Thyroid gland (tissue), 4 donors: Measurements from ENCODE around the gene SLC2A9.

Experiments used
- POLR2A ChIP-seq, 2 donors: fragments of 450-650 bp; IDR thresholded peaks; one replicate each; pipeline ENCODE4 v1.6.1; 2017; ENCODE audit warnings: antibody characterized with exemption in 2 of 2, mild to moderate bottlenecking in 2 of 2, moderate library complexity in 1 of 2
- TF ChIP-seq, protein P1 (sequence below), 6 experiments: fragments of 200-600 bp in 3 of 6; fragments of 450-650 bp in 3 of 6; sonication (generic) in 3 of 6; IDR thresholded peaks; one replicate each; pipeline ENCODE4 v1.5.1; 2016 to 2019; ENCODE audit warnings: antibody characterized with exemption in 6 of 6, mild to moderate bottlenecking in 2 of 6, inconsistent platforms in 1 of 6, moderate library complexity in 1 of 6

DNA sequence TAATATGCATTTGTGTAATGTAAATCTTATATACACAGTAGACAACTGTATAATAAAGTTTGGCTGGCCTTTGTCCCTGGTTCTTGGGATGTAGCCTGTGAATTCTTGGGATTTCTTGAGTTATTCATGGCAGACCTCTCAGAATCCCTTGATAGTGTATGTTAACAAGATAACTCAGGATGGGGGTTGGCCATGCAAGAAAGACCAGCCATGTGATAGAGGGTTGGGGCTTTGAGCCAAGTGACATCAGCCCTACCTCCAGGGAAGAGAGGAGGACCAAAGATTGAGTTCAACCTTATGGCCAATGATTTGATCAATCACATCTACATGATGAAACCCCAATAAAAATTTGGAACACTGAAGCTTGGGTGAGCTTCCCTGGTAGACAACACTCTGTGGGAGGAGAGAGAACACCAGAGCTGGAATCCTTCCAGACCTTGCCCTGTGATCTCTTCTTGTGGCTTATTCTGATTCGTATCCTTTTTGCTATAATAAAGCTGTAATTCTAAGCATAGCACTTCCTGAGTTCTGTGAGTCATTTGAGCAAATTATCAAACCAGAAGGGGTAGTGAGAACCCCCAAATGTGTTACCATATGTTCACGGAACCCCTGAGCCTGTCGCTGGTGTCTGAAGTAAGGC is 11.3 kb downstream of the SLC2A9 start:
- TF ChIP-seq, protein P1, sequence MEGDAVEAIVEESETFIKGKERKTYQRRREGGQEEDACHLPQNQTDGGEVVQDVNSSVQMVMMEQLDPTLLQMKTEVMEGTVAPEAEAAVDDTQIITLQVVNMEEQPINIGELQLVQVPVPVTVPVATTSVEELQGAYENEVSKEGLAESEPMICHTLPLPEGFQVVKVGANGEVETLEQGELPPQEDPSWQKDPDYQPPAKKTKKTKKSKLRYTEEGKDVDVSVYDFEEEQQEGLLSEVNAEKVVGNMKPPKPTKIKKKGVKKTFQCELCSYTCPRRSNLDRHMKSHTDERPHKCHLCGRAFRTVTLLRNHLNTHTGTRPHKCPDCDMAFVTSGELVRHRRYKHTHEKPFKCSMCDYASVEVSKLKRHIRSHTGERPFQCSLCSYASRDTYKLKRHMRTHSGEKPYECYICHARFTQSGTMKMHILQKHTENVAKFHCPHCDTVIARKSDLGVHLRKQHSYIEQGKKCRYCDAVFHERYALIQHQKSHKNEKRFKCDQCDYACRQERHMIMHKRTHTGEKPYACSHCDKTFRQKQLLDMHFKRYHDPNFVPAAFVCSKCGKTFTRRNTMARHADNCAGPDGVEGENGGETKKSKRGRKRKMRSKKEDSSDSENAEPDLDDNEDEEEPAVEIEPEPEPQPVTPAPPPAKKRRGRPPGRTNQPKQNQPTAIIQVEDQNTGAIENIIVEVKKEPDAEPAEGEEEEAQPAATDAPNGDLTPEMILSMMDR (IDR thresholded peaks at IDR 0.05) = no peak
- no peak for TF ChIP-seq POLR2A (IDR thresholded peaks at IDR 0.05)
